ENCODE results near the gene ADIPOQ. TPM values are rescaled to one million over a fixed set of nuclear protein-coding genes. Genes with fewer than 3 reads are reported as not detected.
A peak's percentile ranks its signal among the peaks of the same experiment; 100 is the strongest.

The ADIPOQ gene
- total RNA-seq (2021; ENCODE audit: unreplicated experiment), result not detected
- not detected for polyA plus RNA-seq (2012; ENCODE audit: insufficient read length)
- Bru-seq, nascent RNA, result percentile 9 among the genes with signal in this experiment
- BruChase-seq, experiment 1, labeled RNA remaining after a 2-hour chase, result percentile 16 among the genes with signal in this experiment
- BruChase-seq, experiment 2, labeled RNA remaining after a 6-hour chase, result percentile 19 among the genes with signal in this experiment
- long read RNA-seq, result 0 reads

DNA sequence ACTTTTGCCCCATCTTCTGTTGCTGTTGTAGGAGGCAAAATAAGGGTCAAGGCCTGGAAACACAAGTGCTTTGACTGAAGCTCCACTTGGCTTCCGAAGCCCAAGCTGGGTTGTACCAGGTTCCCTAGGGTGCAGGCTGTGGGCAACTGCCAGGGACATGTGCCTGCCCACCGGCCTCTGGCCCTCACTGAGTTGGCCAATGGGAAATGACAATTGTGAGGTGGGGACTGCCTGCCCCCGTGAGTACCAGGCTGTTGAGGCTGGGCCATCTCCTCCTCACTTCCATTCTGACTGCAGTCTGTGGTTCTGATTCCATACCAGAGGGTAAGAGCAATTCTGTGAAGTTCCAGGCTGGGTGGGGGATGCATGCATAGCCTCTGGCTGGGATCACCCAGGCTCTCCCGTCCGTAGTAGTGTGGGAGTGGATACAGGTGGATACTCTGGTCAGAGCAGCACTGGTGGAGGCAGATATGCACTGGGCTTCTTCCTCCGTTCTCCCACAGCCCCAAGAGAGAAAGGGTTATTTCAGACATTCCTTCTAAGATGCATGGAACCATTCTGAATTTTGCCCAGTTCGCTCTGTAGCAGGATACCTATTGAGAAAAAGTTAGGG is at the start of gene ADIPOQ:
ADIPOQ (plus strand) TSS at position 285 of the 613 bp plus-strand sequence. CDS start 10,349 bp downstream, outside the sequence.
- TF ChIP-seq, protein P1, sequence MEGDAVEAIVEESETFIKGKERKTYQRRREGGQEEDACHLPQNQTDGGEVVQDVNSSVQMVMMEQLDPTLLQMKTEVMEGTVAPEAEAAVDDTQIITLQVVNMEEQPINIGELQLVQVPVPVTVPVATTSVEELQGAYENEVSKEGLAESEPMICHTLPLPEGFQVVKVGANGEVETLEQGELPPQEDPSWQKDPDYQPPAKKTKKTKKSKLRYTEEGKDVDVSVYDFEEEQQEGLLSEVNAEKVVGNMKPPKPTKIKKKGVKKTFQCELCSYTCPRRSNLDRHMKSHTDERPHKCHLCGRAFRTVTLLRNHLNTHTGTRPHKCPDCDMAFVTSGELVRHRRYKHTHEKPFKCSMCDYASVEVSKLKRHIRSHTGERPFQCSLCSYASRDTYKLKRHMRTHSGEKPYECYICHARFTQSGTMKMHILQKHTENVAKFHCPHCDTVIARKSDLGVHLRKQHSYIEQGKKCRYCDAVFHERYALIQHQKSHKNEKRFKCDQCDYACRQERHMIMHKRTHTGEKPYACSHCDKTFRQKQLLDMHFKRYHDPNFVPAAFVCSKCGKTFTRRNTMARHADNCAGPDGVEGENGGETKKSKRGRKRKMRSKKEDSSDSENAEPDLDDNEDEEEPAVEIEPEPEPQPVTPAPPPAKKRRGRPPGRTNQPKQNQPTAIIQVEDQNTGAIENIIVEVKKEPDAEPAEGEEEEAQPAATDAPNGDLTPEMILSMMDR (IDR thresholded peaks at IDR 0.05), result no peak
- TF ChIP-seq REST (IDR thresholded peaks at IDR 0.05; ENCODE audit: insufficient read depth in 1 of 2, low read depth in 2 of 2, low read length in 1 of 2), result no peak
- intact Hi-C loops (cut with micrococcal nuclease; ENCODE audit: unreplicated experiment), result no loop called here
- CTCF ChIA-PET, result no interaction called here
- ATAC-seq, result no peak
- no peaks in the 10 kb centered on the region for H3K9me3 ChIP-seq (ENCODE audit: control insufficient read depth, insufficient read depth, low read depth, low read length)
- no peaks in the 10 kb centered on the region for H3K4me1 ChIP-seq (ENCODE audit: control insufficient read depth, insufficient read depth, low read length)
- POLR2A ChIA-PET, result no interaction called here
- H3K4me3 ChIP-seq (ENCODE audit: low read depth in 2 of 2, low read length in 2 of 2), result no peak within 1 kb of the TSS
- H3K27ac ChIP-seq (ENCODE audit: low read length), result no peak within 1 kb of the TSS
- no peaks in the 10 kb centered on the region for H3K36me3 ChIP-seq (ENCODE audit: control insufficient read depth, insufficient read depth, low read length)
- DNase-seq (ENCODE audit: low read depth, low spot score), result no peak
- in situ Hi-C loops (cut with HindIII; ENCODE audit: low pct_unique_long_range_greater_than_20kb, low sequenced_read_pairs), result no loop called here
- peaks cover 17% of the 10 kb centered on the region for H3K27me3 ChIP-seq (ENCODE audit: control insufficient read depth, insufficient read depth, low read length)
- BruUV-seq (replicated peaks), result no TSS peak

- ChIA-PET POLR2A (no interaction called here), CTCF (no interaction called here)
- TF ChIP-seq REST (IDR thresholded peaks at IDR 0.05; ENCODE audit: insufficient read depth in 1 of 2, low read depth in 2 of 2, low read length in 1 of 2), result no peak
- no peak for TF ChIP-seq SIN3A (IDR thresholded peaks at IDR 0.05; ENCODE audit: borderline replicate concordance, insufficient read depth, low read depth, low read length)
- no peak for TF ChIP-seq TCF7L2 (IDR thresholded peaks at IDR 0.05; ENCODE audit: low read depth, low read length)
- no peak for TF ChIP-seq POLR2AphosphoS5 (IDR thresholded peaks at IDR 0.05; ENCODE audit: low read depth, low read length)
- TF ChIP-seq, protein P1 (IDR thresholded peaks at IDR 0.05), result no peak
These were observed 44.2 kb upstream of the ADIPOQ start for GRCh38 chr3:186798239-186798874.

More at GRCh38 chr3:186798239-186798874, 44.2 kb upstream of the ADIPOQ start:
- no peak overlapping the region for H3K4me3 ChIP-seq (ENCODE audit: low read depth in 2 of 2, low read length in 2 of 2)
- no peaks in the 10 kb centered on the region for H3K27me3 ChIP-seq (ENCODE audit: control insufficient read depth, insufficient read depth, low read length)
- no TSS peak for BruUV-seq (replicated peaks)
- in situ Hi-C loops (cut with HindIII; ENCODE audit: low pct_unique_long_range_greater_than_20kb, low sequenced_read_pairs) (no loop called here), intact Hi-C loops (cut with micrococcal nuclease; ENCODE audit: unreplicated experiment) (no loop called here)
- peaks cover 39% of the 10 kb centered on the region for H3K36me3 ChIP-seq (ENCODE audit: control insufficient read depth, insufficient read depth, low read length)
- no peak for DNase-seq (ENCODE audit: low read depth, low spot score)
- no peaks in the 10 kb centered on the region for H3K9me3 ChIP-seq (ENCODE audit: control insufficient read depth, insufficient read depth, low read depth, low read length)
- H3K27ac ChIP-seq (ENCODE audit: low read length), result no peak overlapping the region
- H3K4me1 ChIP-seq (ENCODE audit: control insufficient read depth, insufficient read depth, low read length), result no peaks in the 10 kb centered on the region
- ATAC-seq, result no peak

All from Panc1 (cell line).